A549 (cell line): ENCODE results near the gene LCOR.

Experiments
- ESRRA ChIP-seq: fragments of 150-350 bp; IDR thresholded peaks from 2 replicates; pipeline ENCODE4 v1.6.1; 2014; ENCODE audit warnings: mild to moderate bottlenecking, low read length, borderline replicate concordance
- KDM5A ChIP-seq: fragments of 200-600 bp; sonication (generic); IDR thresholded peaks from 2 replicates; pipeline ENCODE4 v1.6.1; 2016; ENCODE audit warnings: antibody characterized with exemption, mild to moderate bottlenecking
- POLR2A ChIP-seq: IDR thresholded peaks from 2 replicates; pipeline ENCODE4 v1.6.1; 2012; ENCODE audit warnings: mild to moderate bottlenecking, low read length
- TF ChIP-seq, protein P1 (sequence below): fragments of >200 bp; sonication (Bioruptor Twin); formaldehyde crosslinking; IDR thresholded peaks from 3 replicates; pipeline ENCODE4 v1.5.1; 2016
- TF ChIP-seq, protein P2 (sequence below): IDR thresholded peaks from 2 replicates; pipeline ENCODE4 v1.6.1; 2012

DNA sequence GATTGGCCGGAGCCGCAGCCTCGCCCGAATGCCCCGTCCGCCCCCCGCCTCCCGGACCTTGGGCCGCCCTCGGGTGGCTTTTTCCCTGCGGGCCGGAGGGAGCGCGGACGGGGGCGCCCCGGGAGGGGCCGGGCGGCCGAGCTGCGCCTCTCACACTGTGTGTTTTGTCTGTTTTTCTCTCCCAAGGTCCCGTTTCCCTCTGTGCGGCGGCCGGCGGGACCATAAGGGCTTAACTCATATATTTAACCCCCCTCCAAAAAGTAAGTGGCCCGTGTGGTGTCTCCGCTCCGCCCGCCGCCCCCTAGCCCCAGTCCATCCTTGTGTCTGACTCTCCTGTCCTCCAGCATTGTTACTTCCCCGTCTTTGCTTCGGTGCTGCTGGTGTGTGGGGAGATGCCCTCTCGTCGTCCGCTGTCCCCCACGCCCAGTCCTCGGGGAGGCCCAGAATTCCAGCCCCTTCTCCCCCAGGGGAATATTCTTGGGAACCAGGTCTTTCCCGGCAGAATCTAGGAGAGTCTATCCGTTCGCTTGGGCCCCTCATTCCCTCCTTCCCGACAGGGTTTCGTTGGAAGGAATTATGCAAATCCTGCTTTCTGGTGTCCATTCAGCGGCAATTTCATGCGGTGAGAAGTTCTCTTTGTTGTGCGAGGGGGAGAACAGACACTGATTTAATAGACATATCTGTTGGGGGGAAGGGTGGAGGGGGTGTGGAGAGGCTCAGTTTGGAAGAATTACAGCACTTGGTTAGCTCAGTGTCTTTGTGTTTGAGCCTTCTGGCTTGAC, 1.3 kb downstream of the LCOR start:
- TF ChIP-seq, protein P1, sequence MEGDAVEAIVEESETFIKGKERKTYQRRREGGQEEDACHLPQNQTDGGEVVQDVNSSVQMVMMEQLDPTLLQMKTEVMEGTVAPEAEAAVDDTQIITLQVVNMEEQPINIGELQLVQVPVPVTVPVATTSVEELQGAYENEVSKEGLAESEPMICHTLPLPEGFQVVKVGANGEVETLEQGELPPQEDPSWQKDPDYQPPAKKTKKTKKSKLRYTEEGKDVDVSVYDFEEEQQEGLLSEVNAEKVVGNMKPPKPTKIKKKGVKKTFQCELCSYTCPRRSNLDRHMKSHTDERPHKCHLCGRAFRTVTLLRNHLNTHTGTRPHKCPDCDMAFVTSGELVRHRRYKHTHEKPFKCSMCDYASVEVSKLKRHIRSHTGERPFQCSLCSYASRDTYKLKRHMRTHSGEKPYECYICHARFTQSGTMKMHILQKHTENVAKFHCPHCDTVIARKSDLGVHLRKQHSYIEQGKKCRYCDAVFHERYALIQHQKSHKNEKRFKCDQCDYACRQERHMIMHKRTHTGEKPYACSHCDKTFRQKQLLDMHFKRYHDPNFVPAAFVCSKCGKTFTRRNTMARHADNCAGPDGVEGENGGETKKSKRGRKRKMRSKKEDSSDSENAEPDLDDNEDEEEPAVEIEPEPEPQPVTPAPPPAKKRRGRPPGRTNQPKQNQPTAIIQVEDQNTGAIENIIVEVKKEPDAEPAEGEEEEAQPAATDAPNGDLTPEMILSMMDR, result no peak
- TF ChIP-seq, protein P2, sequence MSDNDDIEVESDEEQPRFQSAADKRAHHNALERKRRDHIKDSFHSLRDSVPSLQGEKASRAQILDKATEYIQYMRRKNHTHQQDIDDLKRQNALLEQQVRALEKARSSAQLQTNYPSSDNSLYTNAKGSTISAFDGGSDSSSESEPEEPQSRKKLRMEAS, result no peak
- TF ChIP-seq KDM5A, result no peak
- no peak for TF ChIP-seq POLR2A
- no peak for TF ChIP-seq ESRRA
